GM23248 (cell line): ENCODE measurements around the gene SLC29A3. TPM values are rescaled to one million over a fixed set of nuclear protein-coding genes. Genes with fewer than 3 reads are reported as not detected.

Experiments
- DNase-seq: peaks from one replicate; pipeline ENCODE4 v3.0.0-alpha.2; 2015
- H2AFZ ChIP-seq: fragments of 200-600 bp; sonication (generic); 2 replicates; pipeline ENCODE4 v1.6.1; 2016; ENCODE audit warnings: antibody characterized with exemption
- H3F3A ChIP-seq: fragments of 200-600 bp; sonication (generic); 2 replicates; pipeline ENCODE4 v1.6.1; 2016; ENCODE audit warnings: mild to moderate bottlenecking, antibody characterized with exemption, mixed run types; ENCODE audit not compliant: insufficient read depth
- H3K27ac ChIP-seq: fragments of 200-600 bp; sonication (generic); 2 replicates; pipeline ENCODE4 v1.5.1; 2016; ENCODE audit warnings: mild to moderate bottlenecking
- H3K27me3 ChIP-seq: fragments of 200-600 bp; sonication (generic); replicated peaks from 2 replicates; pipeline ENCODE4 v1.6.1; 2016; ENCODE audit warnings: mild to moderate bottlenecking; ENCODE audit not compliant: insufficient read depth
- H3K36me3 ChIP-seq: fragments of 200-600 bp; sonication (generic); 2 replicates; pipeline ENCODE4 v1.6.1; 2016; ENCODE audit warnings: low read depth, mild to moderate bottlenecking
- H3K4me1 ChIP-seq: fragments of 200-600 bp; sonication (generic); 2 replicates; pipeline ENCODE4 v1.6.1; 2016; ENCODE audit warnings: mild to moderate bottlenecking; ENCODE audit not compliant: insufficient read depth
- H3K4me2 ChIP-seq: fragments of 200-600 bp; sonication (generic); one replicate; pipeline ENCODE4 v1.6.1; 2016; ENCODE audit warnings: mild to moderate bottlenecking; ENCODE audit not compliant: unreplicated experiment
- H3K4me3 ChIP-seq: fragments of 200-600 bp; sonication (generic); 2 replicates; pipeline ENCODE4 v1.5.1; 2016; ENCODE audit warnings: mild to moderate bottlenecking
- H3K79me2 ChIP-seq: fragments of 200-600 bp; sonication (generic); 2 replicates; pipeline ENCODE4 v1.6.1; 2016; ENCODE audit warnings: mild to moderate bottlenecking; ENCODE audit not compliant: insufficient read depth
- H3K9ac ChIP-seq: fragments of 200-600 bp; sonication (generic); 2 replicates; pipeline ENCODE4 v1.6.1; 2016; ENCODE audit warnings: mild to moderate bottlenecking
- H3K9me2 ChIP-seq: fragments of 200-600 bp; sonication (generic); 2 replicates; pipeline ENCODE4 v1.6.1; 2016; ENCODE audit warnings: mixed run types, mild to moderate bottlenecking, moderate library complexity; ENCODE audit not compliant: insufficient read depth
- H3K9me3 ChIP-seq: fragments of 200-600 bp; sonication (generic); one replicate; pipeline ENCODE4 v1.6.1; 2017; ENCODE audit warnings: low read depth
- H4K20me1 ChIP-seq: fragments of 200-600 bp; sonication (generic); 2 replicates; pipeline ENCODE4 v1.6.0; 2016; ENCODE audit not compliant: insufficient read depth
- EZH2 ChIP-seq: fragments of 200-600 bp; sonication (generic); IDR thresholded peaks from 2 replicates; pipeline ENCODE4 v1.6.1; 2018; ENCODE audit warnings: antibody characterized with exemption, mild to moderate bottlenecking; ENCODE audit not compliant: insufficient read depth, poor library complexity, severe bottlenecking
- EZH2phosphoT487 ChIP-seq: fragments of 200-600 bp; sonication (generic); IDR thresholded peaks from 2 replicates; pipeline ENCODE4 v1.6.1; 2018; ENCODE audit warnings: antibody characterized with exemption, moderate library complexity, mild to moderate bottlenecking, low read depth; ENCODE audit not compliant: insufficient read depth
- WGBS, 2 experiments: methylation state at CpG; one replicate each; pipeline ENCODE4 v1.1.6; 2015 to 2017; ENCODE audit warnings: low lambda C conversion rate in 2 of 2, low coverage in 1 of 2; ENCODE audit errors: missing lambda C conversion rate in 2 of 2; 5-methylcytosine and 5-hydroxymethylcytosine counted together
- in situ Hi-C: fragments of 300-500 bp; cut with MboI; formaldehyde crosslinking; loops from 2 replicates; pipeline ENCODE4 v1.15.0; 2020
- polyA plus RNA-seq: library from polyadenylated mRNA; unstranded; fragments of >200 nt; fragmentation: Nextera tagmentation; extraction: Ambion mirVana; gene quantifications from 2 replicates; pipeline ENCODE4 v1.2.1, GENCODE V29; 2016
- total RNA-seq: library from RNA; depleted of rRNA; stranded (reverse); fragments of >200 nt; shearing (Covaris generic); gene quantifications from 2 replicates; pipeline ENCODE4 v1.2.3, GENCODE V29; 2014

The SLC29A3 gene
- total and polyA plus RNA-seq, 2 experiments from 2014 or later, result 1.9 to 7.3 TPM

- H3K4me2 ChIP-seq, result no peak overlapping the region
- in situ Hi-C loops, result no loop called here
- H3K4me1 ChIP-seq, result peaks cover 13% of the 10 kb centered on the region
- H3K79me2 ChIP-seq, result no peaks in the 10 kb centered on the region
- no peak overlapping the region for H2AFZ ChIP-seq
- no peaks in the 10 kb centered on the region for H3K9me2 ChIP-seq
- H4K20me1 ChIP-seq, result no peaks in the 10 kb centered on the region
- 79 to 90% methylated on average over 2 of the region's 2 CpGs for WGBS, 2 experiments
- no peaks in the 10 kb centered on the region for H3K27me3 ChIP-seq
- no peak for DNase-seq
- no peak overlapping the region for H3K9ac ChIP-seq
- no peak for TF ChIP-seq EZH2
- TF ChIP-seq EZH2phosphoT487, result no peak
- H3F3A ChIP-seq, result peaks cover 17% of the 10 kb centered on the region
- no peaks in the 10 kb centered on the region for H3K36me3 ChIP-seq
- no peaks in the 10 kb centered on the region for H3K9me3 ChIP-seq
- H3K4me3 ChIP-seq, result no peak overlapping the region
- H3K27ac ChIP-seq, result no peak overlapping the region
Observed at GRCh38 chr10:71360735-71361134, 41.7 kb downstream of the SLC29A3 start.

GRCh38 chr10:71361581-71361980, 42.5 kb downstream of the SLC29A3 start:
- H3K36me3 ChIP-seq, result no peaks in the 10 kb centered on the region
- no peak for DNase-seq
- H2AFZ ChIP-seq, result no peak overlapping the region
- H3K9me2 ChIP-seq, result no peaks in the 10 kb centered on the region
- H3K4me2 ChIP-seq, result no peak overlapping the region
- H3K27me3 ChIP-seq, result no peaks in the 10 kb centered on the region
- no peak overlapping the region for H3K27ac ChIP-seq
- peaks cover 13% of the 10 kb centered on the region for H3K4me1 ChIP-seq
- H3K4me3 ChIP-seq, result no peak overlapping the region
- H3F3A ChIP-seq, result peaks cover 21% of the 10 kb centered on the region
- H3K79me2 ChIP-seq, result no peaks in the 10 kb centered on the region
- in situ Hi-C loops, result no loop called here
- no peak overlapping the region for H3K9ac ChIP-seq
- no peaks in the 10 kb centered on the region for H3K9me3 ChIP-seq
- WGBS, 2 experiments, result 91% methylated on average over 7 of the region's 7 CpGs
- TF ChIP-seq EZH2phosphoT487 (no peak), EZH2 (no peak)
- H4K20me1 ChIP-seq, result no peaks in the 10 kb centered on the region

GRCh38 chr10:71362141-71362540, 43.1 kb downstream of the SLC29A3 start:
- Histone ChIP-seq H3K4me2 (no peak overlapping the region), H3K9me3 (no peaks in the 10 kb centered on the region), H3K79me2 (no peaks in the 10 kb centered on the region), H3K27ac (no peak overlapping the region), H3K9me2 (no peaks in the 10 kb centered on the region), H3K4me3 (no peak overlapping the region), H2AFZ (no peak overlapping the region), H3K27me3 (no peaks in the 10 kb centered on the region), H3F3A (peaks cover 21% of the 10 kb centered on the region), H3K4me1 (peaks cover 18% of the 10 kb centered on the region), H4K20me1 (no peaks in the 10 kb centered on the region), H3K36me3 (no peaks in the 10 kb centered on the region), H3K9ac (no peak overlapping the region)
- in situ Hi-C loops, result no loop called here
- DNase-seq, result no peak
- 83 to 89% methylated on average over 16 of the region's 16 CpGs for WGBS, 2 experiments
- no peak for TF ChIP-seq EZH2phosphoT487
- TF ChIP-seq EZH2, result no peak

- H3K9me2 ChIP-seq, result no peaks in the 10 kb centered on the region
- H3F3A ChIP-seq, result peaks cover 21% of the 10 kb centered on the region
- in situ Hi-C loops, result no loop called here
- no peak overlapping the region for H2AFZ ChIP-seq
- peak overlapping the region; percentile 59; the same call in 1 of the 2 replicates for H3K27ac ChIP-seq
- DNase-seq, result no peak
- no peaks in the 10 kb centered on the region for H3K27me3 ChIP-seq
- H3K9ac ChIP-seq, result no peak overlapping the region
- no peaks in the 10 kb centered on the region for H4K20me1 ChIP-seq
- H3K36me3 ChIP-seq, result no peaks in the 10 kb centered on the region
- H3K9me3 ChIP-seq, result no peaks in the 10 kb centered on the region
- no peak for TF ChIP-seq EZH2
- no peak for TF ChIP-seq EZH2phosphoT487
- no peak overlapping the region for H3K4me2 ChIP-seq
- H3K79me2 ChIP-seq, result no peaks in the 10 kb centered on the region
- no peak overlapping the region for H3K4me3 ChIP-seq
- peaks cover 23% of the 10 kb centered on the region for H3K4me1 ChIP-seq
Observed at GRCh38 chr10:71363936-71364335, 44.9 kb downstream of the SLC29A3 start.

- H2AFZ ChIP-seq, result no peak overlapping the region
- DNase-seq, result no peak
- no peaks in the 10 kb centered on the region for H3K36me3 ChIP-seq
- no peaks in the 10 kb centered on the region for H3K79me2 ChIP-seq
- no peaks in the 10 kb centered on the region for H3K9me2 ChIP-seq
- H3K27me3 ChIP-seq, result no peaks in the 10 kb centered on the region
- no peaks in the 10 kb centered on the region for H4K20me1 ChIP-seq
- in situ Hi-C loops, result no loop called here
- no peak for TF ChIP-seq EZH2phosphoT487
- TF ChIP-seq EZH2, result no peak
- peaks cover 21% of the 10 kb centered on the region for H3F3A ChIP-seq
- no peak overlapping the region for H3K4me3 ChIP-seq
- no peak overlapping the region for H3K9ac ChIP-seq
- no peaks in the 10 kb centered on the region for H3K9me3 ChIP-seq
- peak overlapping the region; percentile 59; the same call in 1 of the 2 replicates for H3K27ac ChIP-seq
- H3K4me1 ChIP-seq, result peaks cover 23% of the 10 kb centered on the region
- no peak overlapping the region for H3K4me2 ChIP-seq
- 94 to 100% methylated on average over 6 of the region's 6 CpGs for WGBS, 2 experiments
Observed at GRCh38 chr10:71365366-71365765, 46.3 kb downstream of the SLC29A3 start.
